Loucy (cell line): ENCODE results near the gene EML5.

Experiments used
- H2AFZ ChIP-seq: fragments of 200-600 bp; sonication (generic); 2 replicates; pipeline ENCODE4 v1.6.0; 2016; ENCODE audit warnings: antibody characterized with exemption, mild to moderate bottlenecking, low read length, moderate library complexity
- H3F3A ChIP-seq: fragments of 200-600 bp; 2 replicates; pipeline ENCODE4 v1.6.0; 2016; ENCODE audit warnings: antibody characterized with exemption, low read depth, mild to moderate bottlenecking
- H3K27me3 ChIP-seq: fragments of 200-600 bp; sonication (generic); 2 replicates; pipeline ENCODE4 v1.6.1; 2014; ENCODE audit warnings: low read length, mild to moderate bottlenecking; ENCODE audit not compliant: insufficient read depth, poor library complexity, severe bottlenecking
- H3K36me3 ChIP-seq: fragments of 200-600 bp; sonication (generic); 2 replicates; pipeline ENCODE4 v1.6.1; 2016; ENCODE audit warnings: low read length; ENCODE audit not compliant: insufficient read depth
- H3K4me1 ChIP-seq: fragments of 200-600 bp; sonication (generic); 2 replicates; pipeline ENCODE4 v1.5.1; 2014; ENCODE audit warnings: low read length, mild to moderate bottlenecking; ENCODE audit not compliant: insufficient read depth, poor library complexity, severe bottlenecking
- H3K4me2 ChIP-seq: fragments of 200-600 bp; sonication (generic); 2 replicates; pipeline ENCODE4 v1.6.0; 2014; ENCODE audit warnings: antibody characterized with exemption, low read length, low read depth, mild to moderate bottlenecking; ENCODE audit not compliant: poor library complexity, severe bottlenecking
- H3K4me3 ChIP-seq: fragments of 200-600 bp; sonication (generic); 2 replicates; pipeline ENCODE4 v1.5.1; 2014; ENCODE audit warnings: low read length, mild to moderate bottlenecking, mixed read lengths; ENCODE audit not compliant: poor library complexity, severe bottlenecking
- H3K79me2 ChIP-seq: fragments of 200-600 bp; sonication (generic); 2 replicates; pipeline ENCODE4 v1.6.1; 2014; ENCODE audit warnings: low read length; ENCODE audit not compliant: insufficient read depth
- H3K9ac ChIP-seq: fragments of 200-600 bp; sonication (generic); 2 replicates; pipeline ENCODE4 v1.6.0; 2014; ENCODE audit warnings: mild to moderate bottlenecking, low read depth, low read length, moderate library complexity; ENCODE audit not compliant: poor library complexity, severe bottlenecking
- H3K9me2 ChIP-seq: fragments of 200-600 bp; sonication (generic); replicated peaks from 2 replicates; pipeline ENCODE4 v1.6.1; 2016; ENCODE audit warnings: low read depth, low read length, mixed read lengths
- H3K9me3 ChIP-seq: fragments of 200-600 bp; sonication (generic); 2 replicates; pipeline ENCODE4 v1.6.1; 2014; ENCODE audit warnings: mild to moderate bottlenecking, antibody characterized with exemption, low read length, low read depth; ENCODE audit not compliant: insufficient read depth
- H4K20me1 ChIP-seq: fragments of 200-600 bp; sonication (generic); 2 replicates; pipeline ENCODE4 v1.6.0; 2014; ENCODE audit warnings: antibody characterized with exemption, low read length, mild to moderate bottlenecking; ENCODE audit not compliant: insufficient read depth, poor library complexity, severe bottlenecking
- EZH2phosphoT487 ChIP-seq: fragments of 200-600 bp; IDR thresholded peaks from 2 replicates; pipeline ENCODE4 v1.6.1; 2018; ENCODE audit warnings: antibody characterized with exemption, mild to moderate bottlenecking, moderate library complexity, borderline replicate concordance
- TF ChIP-seq, protein P1 (sequence below): fragments of 200-600 bp; sonication (generic); conservative IDR thresholded peaks from 2 replicates; pipeline ENCODE4 v1.5.1; 2014; ENCODE audit warnings: mild to moderate bottlenecking, antibody characterized with exemption, low read length

Gene EML5

DNA sequence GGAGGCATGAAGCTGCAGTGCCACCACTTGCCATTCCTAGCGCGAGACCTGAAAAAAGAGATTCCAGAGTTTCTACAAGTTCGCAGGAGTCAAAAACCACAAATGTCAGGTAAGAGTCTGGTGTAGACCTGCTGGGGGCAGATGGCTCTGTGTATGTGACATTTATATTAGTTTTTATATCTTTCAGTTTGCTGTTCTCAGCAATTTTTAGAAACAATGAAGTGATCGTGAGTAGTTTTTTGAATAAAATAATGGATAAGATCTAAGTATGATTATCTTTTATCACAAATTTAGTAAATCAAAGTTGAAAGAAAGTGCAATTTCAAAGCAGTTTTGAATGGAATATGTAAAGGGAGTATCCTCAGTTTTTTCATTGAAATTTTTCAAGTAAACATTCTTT, 220.6 kb downstream of the EML5 start:
- no peaks in the 10 kb centered on the region for H3K4me1 ChIP-seq
- no peaks in the 10 kb centered on the region for H3K79me2 ChIP-seq
- H3K9ac ChIP-seq, result no peak overlapping the region
- TF ChIP-seq EZH2phosphoT487, result no peak
- TF ChIP-seq, protein P1, sequence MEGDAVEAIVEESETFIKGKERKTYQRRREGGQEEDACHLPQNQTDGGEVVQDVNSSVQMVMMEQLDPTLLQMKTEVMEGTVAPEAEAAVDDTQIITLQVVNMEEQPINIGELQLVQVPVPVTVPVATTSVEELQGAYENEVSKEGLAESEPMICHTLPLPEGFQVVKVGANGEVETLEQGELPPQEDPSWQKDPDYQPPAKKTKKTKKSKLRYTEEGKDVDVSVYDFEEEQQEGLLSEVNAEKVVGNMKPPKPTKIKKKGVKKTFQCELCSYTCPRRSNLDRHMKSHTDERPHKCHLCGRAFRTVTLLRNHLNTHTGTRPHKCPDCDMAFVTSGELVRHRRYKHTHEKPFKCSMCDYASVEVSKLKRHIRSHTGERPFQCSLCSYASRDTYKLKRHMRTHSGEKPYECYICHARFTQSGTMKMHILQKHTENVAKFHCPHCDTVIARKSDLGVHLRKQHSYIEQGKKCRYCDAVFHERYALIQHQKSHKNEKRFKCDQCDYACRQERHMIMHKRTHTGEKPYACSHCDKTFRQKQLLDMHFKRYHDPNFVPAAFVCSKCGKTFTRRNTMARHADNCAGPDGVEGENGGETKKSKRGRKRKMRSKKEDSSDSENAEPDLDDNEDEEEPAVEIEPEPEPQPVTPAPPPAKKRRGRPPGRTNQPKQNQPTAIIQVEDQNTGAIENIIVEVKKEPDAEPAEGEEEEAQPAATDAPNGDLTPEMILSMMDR, result no peak
- H3K36me3 ChIP-seq, result peaks cover 82% of the 10 kb centered on the region
- H4K20me1 ChIP-seq, result no peaks in the 10 kb centered on the region
- no peaks in the 10 kb centered on the region for H3K9me2 ChIP-seq
- no peak overlapping the region for H3K4me2 ChIP-seq
- no peak overlapping the region for H2AFZ ChIP-seq
- no peaks in the 10 kb centered on the region for H3F3A ChIP-seq
- H3K4me3 ChIP-seq, result no peak overlapping the region
- H3K9me3 ChIP-seq, result no peaks in the 10 kb centered on the region
- H3K27me3 ChIP-seq, result no peaks in the 10 kb centered on the region

DNA sequence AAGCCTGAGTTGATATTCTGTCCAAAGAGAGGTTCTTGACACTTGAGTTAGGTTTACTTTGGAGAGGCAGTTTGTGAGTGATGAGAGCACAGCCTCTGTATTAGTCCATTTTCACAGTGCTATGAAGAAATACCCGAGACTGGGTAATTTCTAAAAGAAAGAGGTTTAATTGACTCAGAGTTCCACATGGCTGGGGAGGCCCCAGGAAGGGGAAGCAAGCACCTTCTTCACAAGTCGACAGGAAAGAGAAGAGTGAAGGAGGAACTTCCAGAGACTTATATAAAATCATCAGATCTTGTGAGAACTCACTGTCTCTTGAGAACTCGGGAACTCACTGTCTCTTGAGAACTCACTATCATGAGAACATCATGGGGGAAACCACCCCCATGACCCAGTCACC, 224.6 kb downstream of the EML5 start:
- H3K9me3 ChIP-seq, result no peaks in the 10 kb centered on the region
- H3K79me2 ChIP-seq, result peaks cover 27% of the 10 kb centered on the region
- peaks cover 15% of the 10 kb centered on the region for H3K4me1 ChIP-seq
- H2AFZ ChIP-seq, result no peak overlapping the region
- H3K4me3 ChIP-seq, result no peak overlapping the region
- H3K27me3 ChIP-seq, result no peaks in the 10 kb centered on the region
- no peak overlapping the region for H3K4me2 ChIP-seq
- H3K9ac ChIP-seq, result no peak overlapping the region
- TF ChIP-seq EZH2phosphoT487, result no peak
- TF ChIP-seq, protein P1, result no peak
- H3K36me3 ChIP-seq, result peaks cover 45% of the 10 kb centered on the region
- peaks cover 13% of the 10 kb centered on the region for H4K20me1 ChIP-seq
- no peaks in the 10 kb centered on the region for H3K9me2 ChIP-seq
- H3F3A ChIP-seq, result no peaks in the 10 kb centered on the region

DNA sequence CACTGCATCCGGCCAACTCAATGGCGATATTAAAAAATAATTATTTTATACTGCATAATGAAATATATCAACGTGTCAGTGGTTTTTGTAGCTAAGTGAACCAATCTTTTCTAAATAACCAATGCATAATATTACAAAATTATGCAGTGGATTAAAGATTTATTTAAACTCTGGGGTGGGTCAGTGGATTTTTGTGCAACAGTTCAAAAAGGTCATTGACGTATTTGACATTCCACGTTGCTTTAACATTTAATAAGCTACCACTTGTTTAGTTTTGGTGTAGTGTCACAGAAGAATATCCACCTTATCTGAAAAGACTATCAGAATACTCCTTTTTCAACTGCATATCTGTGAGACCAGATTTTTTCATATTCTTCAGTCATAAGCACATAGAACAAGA, 227.3 kb downstream of the EML5 start:
- Histone ChIP-seq H3K79me2 (peaks cover 30% of the 10 kb centered on the region), H2AFZ (no peak overlapping the region), H3F3A (no peaks in the 10 kb centered on the region), H3K4me2 (peak overlapping the region; percentile 17), H3K27me3 (no peaks in the 10 kb centered on the region), H3K4me1 (peaks cover 15% of the 10 kb centered on the region), H3K9me2 (no peaks in the 10 kb centered on the region), H3K9me3 (no peaks in the 10 kb centered on the region), H3K36me3 (peaks cover 29% of the 10 kb centered on the region), H3K4me3 (no peak overlapping the region), H3K9ac (no peak overlapping the region), H4K20me1 (peaks cover 13% of the 10 kb centered on the region)
- no peak for TF ChIP-seq EZH2phosphoT487
- TF ChIP-seq, protein P1, result no peak
